ENCODE data around the gene GSTM4.

GRCh38 chr1:109634771-109635750, 20.8 kb upstream of the GSTM4 start:
- TF ChIP-seq CTCF (IDR thresholded peaks at IDR 0.05; ENCODE audit: insufficient read depth, low read depth, low read length) (no peak), EZH2 (IDR thresholded peaks at IDR 0.05; ENCODE audit: insufficient read depth, low read length) (no peak)

Measured in astrocyte (in vitro differentiated cells and primary cell).